Amniotic stem cell (primary cell): ENCODE data around the gene TXNL4A.
A peak's percentile ranks its signal among the peaks of the same experiment; 100 is the strongest.

ENCODE experiments used
- DNase-seq: peaks from one replicate; lab custom pipeline; 2025; lab: John Stamatoyannopoulos, UW

TXNL4A gene

DNA sequence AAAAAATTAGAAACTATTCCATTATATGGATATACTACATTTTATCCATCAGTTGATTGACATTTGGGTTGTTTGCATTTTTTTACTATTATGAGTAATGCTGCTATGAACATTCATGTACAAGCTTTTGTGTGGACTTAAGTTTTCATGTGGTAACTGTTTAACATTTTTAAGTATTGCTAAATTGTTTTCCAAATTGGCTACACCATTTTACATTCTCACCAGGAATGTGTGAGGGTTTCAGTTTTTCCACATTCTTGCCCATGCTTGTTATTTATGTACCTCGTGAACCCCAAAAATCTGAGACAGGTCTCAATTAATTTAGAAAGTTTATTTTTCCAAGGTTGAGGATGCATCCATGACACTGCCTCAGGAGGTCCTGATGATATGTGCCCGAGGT lies 3.1 kb upstream of the TXNL4A start:
- DNase-seq: no peak

DNA sequence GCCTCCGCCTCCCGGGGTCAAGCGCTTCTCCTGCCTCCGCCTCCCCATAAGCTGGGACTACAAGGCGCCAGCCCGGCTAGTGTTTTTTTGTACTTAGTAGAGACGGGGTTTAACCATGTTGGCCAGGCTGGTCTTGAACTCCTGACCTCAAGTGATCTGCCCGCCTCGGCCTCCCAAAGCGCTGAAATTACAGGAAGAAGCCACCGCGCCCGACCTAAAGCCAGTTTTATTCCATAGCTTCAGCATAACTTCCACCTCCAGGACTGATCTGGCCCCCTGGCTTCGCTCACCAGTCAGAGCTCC lies 783 bp upstream of the TXNL4A start:
- DNase-seq: no peak

- peak; percentile 36 for DNase-seq
Measured at GRCh38 chr18:79988071-79988450, 302 bp downstream of the TXNL4A start.

- no peak for DNase-seq
Measured at GRCh38 chr18:79987566-79987965, 797 bp downstream of the TXNL4A start.

GRCh38 chr18:79986726-79987125 lies 1.6 kb downstream of the TXNL4A start:
- no peak for DNase-seq

DNA sequence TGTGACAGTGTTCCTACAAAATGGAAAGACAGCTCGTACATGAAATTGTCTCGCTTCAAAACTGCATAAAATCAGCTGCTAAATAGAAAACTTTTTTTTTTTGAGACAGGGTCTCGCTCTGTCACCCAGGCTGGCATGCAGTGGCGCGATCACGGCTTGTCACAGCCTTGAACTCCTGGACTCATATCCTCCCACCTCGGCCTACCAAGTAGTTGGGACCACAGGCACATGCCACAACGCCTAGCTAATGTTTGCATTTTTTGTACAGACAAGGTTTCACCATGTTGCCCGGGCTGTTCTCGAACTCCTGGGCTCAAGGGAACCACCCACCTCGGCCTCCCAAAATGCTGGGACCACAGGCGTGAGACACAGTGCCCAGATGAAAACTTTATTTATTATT lies 3.2 kb downstream of the TXNL4A start:
- DNase-seq: no peak

DNA sequence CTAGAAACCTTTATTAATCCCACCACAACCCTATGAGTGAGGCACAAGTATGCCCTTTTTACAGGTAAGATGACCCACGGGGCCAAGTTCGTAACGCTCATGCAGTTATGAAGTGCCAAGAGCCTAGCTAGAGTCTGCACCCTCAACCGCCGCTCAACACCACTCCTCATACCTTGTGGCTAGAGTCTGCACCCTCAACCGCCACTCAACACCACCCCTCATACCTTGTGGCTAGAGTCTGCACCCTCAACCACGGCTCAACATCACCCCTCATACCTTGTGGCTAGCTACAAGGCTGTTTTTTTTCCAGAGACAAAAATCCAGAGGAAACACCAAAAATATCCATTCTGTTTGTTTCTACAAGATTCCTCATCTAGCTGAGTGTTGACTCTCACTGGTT lies 4.6 kb downstream of the TXNL4A start:
- no peak for DNase-seq

DNA sequence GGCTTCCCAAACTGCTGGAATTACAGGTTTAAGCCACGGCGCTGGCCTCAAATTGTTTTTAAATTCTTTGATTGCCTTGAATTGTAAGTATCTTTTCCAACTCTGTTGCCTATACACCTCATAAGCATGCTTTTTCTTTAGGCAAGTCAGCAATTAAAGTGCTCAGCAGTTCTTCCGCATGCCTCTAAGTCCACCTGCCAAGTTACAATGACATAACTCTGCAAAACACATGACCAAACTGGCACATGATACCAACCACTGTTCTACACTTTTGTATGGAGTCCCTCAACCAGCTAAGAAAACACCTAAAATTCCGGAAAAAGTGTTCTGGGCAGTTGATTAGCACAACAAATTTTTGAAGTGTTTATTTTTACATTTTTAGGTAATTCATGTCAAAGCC lies 5.1 kb downstream of the TXNL4A start:
- DNase-seq: no peak

DNA sequence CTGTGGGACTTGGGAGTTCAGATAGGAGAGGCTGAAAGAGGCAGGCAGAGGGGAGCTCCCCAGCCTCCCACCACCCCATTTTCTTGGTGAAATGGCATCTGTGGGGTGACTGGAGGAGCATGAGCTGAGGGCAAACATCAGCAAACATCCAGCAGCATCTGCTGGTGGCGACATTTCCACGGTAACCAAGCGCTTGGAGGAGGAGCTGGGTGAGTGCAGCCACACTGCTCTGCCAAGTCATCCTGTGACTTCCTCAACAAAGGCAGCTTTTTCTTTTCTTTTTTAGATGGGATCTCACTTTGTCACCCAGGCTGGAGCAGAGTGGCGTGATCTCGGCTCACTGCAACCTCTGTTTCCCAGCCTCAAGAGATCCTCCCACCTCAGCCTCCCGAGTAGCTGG lies 5.6 kb downstream of the TXNL4A start:
- DNase-seq: no peak

- DNase-seq: no peak
Measured at GRCh38 chr18:79980585-79980984, 7.8 kb downstream of the TXNL4A start.

DNA sequence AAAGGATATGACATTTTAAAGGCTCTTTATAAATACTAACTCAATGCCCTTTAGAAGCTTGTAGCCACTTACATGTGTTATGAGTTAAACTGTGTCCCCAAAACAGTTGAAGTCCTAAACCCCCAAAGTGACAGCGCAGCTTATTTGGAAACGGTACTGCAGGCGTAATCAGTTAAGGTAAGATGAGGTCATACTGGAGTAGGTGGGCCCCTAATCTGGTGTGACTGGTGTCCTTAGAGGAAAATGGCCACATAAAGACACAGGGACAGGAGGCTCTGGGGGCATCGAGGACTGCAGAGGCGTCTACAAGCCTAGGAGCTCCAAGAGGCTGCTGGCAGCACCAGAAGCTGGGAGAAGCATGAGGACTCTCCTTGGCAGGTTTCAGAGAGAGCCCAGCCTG lies 8.5 kb downstream of the TXNL4A start:
- DNase-seq: no peak

DNA sequence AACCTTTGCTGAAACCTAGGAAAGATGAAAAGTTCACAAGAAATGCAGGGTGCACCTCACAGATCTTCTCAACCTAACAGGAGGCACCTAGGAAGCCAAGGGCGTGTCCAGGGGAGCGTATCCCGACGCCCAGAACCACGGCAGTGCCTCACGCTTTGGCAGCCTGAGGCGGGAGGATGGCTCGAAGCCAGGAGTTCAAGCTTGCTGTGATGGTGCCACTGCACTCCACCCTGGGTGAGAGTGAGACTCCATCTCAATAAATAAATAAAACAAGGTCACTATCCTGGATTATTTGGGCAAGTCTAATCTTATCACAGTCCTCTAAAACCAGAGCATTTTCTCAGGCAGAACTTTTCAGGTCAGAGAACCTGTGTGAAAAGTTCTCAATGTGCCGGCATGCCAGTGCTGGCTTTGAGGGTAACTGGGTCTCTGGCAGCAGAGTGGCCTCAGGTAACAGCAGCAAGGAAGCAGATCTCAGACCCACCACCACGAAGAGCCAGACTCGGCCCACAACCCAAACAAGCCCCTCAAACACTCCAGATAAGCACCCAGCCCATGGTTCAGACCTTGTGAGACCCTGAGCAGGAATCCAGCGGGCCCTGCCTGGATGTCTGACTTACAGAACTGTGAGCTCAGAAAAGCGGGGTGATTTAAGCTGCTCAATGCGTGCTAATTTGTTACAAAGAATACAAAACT lies 12.2 kb downstream of the TXNL4A start:
- no peak for DNase-seq

GRCh38 chr18:79975043-79975442 lies 13.3 kb downstream of the TXNL4A start:
- DNase-seq: no peak

GRCh38 chr18:79974025-79974654 lies 14.2 kb downstream of the TXNL4A start:
- DNase-seq: no peak

- DNase-seq: no peak
Measured at GRCh38 chr18:79973517-79973916, 14.8 kb downstream of the TXNL4A start.

DNA sequence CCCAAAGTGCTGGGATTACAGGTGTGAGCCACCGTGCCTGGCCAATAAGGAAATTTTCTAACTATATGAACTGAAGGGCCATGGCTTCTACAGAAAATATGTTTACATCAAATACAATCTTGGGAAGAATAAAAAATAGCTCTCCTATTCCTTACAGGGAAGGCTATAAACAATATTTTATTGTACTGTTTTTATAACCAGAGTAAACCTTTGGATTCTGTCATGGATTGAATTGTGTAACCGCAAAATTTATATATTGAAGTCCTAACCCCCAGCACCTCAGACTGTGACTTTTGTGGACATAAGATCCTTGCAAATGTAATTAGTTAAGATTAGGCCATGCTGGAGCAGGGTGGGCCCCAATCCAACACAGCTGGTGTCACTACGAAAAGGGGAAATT lies 15.6 kb downstream of the TXNL4A start:
- no peak for DNase-seq

DNA sequence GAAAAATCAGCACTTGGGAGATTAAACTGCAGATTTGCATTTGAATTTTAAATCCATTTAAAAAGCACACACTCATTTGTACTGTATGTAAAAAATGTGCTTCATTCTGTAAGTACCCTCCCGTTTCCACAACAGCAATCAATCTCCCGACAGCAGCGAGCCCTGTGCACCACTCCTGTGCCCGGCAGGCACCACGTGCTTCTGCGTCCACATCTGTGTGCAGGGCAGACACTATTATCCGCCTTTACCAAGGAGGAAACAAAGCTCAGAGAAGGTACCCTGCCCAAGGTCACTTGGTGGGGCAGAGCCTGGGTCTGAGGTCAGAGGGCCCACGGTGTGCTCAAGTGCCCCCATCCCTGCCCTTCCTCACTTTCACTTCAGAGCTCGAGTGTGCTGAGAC lies 16.4 kb downstream of the TXNL4A start:
- DNase-seq: no peak

DNA sequence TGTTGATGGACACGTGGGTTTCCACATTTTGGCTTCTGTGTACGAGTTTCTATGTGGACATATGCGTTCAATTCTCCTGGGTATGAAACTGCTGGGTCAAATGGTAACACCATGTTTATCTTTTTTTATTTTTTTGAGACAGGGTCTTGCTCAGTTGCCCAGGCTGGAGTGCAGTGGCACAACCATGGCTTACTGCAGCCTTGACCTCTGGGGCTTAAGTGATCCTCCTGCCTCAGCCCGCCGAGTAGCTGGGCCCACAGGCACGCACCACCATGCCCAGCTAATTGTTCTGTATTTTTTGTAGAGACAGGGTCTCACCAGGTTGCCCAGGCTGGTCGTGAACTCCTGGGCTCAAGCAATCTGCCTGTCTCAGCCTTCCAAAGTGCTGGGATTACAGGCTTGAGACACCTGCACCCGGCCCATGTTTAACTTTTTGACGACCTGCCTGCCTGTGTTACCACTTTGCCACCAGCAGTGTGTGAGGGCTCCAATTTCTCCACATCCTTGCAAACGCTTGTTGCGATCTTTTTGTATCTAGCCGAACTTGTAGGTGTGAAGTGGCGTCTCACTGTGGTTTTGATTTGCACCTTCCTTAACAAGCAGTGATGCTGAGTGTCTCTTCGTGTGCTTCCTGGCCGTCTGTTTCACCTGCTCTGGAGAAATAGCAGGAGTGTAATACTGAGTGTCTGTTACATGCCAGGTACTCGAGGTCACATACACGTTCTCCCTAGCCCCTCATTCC lies 17.0 kb downstream of the TXNL4A start:
- DNase-seq: no peak

DNA sequence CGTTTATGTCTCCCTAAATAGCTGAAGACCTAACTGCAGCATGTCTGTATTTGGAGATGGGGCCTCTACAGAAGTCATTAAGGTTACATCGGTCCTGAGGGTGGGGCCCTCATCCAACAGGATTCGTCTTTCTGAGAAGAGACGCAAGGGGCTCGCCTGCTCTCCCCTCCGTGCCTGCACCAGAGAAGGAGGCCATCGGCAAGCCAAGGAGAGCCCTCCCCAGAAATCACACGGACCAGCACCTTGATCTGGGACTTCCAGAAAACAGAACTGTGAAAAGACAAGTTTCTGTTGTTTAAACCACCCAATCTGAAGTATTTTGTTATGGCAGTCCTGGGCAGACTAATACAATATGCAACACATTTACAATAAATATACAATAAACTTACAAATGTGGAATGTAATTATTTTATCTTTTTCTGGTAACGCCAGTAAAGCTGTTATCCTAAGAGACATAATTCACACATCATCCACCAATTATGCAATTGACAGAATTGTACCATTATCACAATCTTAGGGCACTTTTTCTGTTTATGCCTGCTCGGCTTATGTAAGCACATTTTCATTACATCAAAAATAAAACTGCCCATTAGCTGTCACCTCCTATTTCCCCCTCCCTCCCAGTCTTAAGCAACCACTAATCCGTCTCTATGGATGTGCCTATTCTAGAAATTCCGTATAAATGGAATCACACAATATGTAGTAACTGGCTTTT lies 17.8 kb downstream of the TXNL4A start:
- DNase-seq: no peak

DNA sequence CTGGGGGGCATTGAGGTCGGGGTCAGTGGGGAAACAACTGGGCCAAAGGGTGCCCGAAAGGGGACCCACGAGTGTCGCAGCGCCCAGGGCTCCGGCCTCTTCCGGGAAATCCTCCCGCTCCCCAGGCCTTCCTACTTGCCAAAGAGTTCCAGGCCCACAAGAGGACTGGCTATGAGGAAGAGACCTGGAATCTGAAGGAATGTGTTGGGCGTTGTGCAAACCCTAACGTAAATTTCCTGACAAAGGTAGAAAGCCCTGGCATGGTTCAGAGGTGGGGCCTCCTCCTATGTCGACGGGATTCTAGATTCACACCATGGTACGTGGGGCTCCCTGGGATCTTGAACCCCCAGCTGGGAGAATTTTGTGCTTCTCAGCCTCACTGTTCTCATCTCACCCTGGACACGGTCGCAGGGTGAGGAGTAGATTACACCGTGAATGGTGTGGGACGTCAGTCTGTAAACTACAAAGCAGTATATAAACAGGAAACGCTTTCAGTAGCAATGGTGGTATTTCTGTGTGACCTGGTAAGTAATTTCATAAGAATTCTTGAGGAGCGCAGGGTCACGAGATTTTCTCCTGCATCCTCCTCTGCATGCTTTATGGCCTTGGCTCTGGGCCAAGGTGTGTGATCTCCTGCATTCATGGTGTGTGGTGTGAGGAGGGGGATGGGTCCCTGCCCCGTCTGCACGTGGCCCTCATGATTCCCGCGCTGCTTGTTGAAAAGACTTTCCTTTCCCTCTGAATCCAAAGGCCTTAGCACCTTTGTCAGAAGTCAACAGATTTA lies 23.1 kb downstream of the TXNL4A start:
- no peak for DNase-seq

DNA sequence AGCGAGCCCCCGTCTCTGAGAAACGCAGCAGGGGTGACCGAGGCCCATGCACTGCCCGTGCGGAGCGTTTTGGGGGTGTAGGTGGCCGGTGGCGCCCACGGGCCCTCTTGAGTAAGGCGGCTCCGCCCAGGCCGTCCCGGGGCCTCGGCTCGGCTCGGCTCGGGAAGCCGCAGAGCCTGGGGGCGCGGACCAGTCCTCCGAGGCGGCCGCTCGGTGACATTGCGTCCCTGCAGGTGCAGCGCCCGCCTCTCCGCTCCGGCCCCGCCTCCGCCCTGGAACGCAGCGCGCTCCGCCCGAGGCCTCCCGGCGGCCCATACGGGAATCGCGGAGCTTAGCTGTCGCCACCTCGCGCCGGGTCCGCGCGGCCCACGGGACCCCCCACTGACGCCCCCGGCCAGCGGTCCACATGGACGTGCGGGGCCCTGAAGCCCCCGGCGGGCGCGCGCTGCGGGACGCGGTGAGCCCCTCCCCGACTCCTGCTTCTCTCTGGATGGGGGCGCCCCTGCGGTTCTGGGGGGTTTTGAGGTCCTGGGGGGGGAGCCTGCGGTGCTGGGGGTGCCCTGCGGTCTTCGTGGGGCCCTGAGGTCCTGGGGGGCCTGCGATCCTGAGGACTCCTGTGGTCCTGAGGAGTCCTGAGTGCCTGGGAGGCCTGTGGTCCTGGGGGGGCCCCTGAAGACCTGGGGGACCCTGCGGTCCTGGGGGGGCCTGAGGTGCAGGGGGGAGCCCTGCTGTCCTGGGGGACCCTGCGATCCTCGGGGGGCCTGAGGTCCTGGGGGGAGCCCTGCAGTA lies 23.8 kb downstream of the TXNL4A start, which contains the start of gene HSBP1L1:
Gene HSBP1L1, plus strand, starts transcription at position 314 of the 789 bp plus-strand sequence. Its CDS starts 93 bp downstream, at position 407.
- DNase-seq: no peak
